GM19099 (cell line): ENCODE measurements around the gene CFAP410.

Experiments used
- POLR2A ChIP-seq: IDR thresholded peaks from 3 replicates; pipeline ENCODE4 v1.6.1; 2011; ENCODE audit warnings: low read depth; ENCODE audit not compliant: insufficient read length; ENCODE audit errors: extremely low read depth

CFAP410 gene

GRCh38 chr21:44285138-44285992, 53.8 kb downstream of the CFAP410 start, which contains the start of gene AIRE:
Gene AIRE, plus strand, starts transcription at chr21:44285876. Its CDS starts 131 bp downstream, at chr21:44286007.
- TF ChIP-seq POLR2A: no peak

- no peak for TF ChIP-seq POLR2A
Measured at GRCh38 chr21:44283948-44284347, 55.2 kb downstream of the CFAP410 start.

DNA sequence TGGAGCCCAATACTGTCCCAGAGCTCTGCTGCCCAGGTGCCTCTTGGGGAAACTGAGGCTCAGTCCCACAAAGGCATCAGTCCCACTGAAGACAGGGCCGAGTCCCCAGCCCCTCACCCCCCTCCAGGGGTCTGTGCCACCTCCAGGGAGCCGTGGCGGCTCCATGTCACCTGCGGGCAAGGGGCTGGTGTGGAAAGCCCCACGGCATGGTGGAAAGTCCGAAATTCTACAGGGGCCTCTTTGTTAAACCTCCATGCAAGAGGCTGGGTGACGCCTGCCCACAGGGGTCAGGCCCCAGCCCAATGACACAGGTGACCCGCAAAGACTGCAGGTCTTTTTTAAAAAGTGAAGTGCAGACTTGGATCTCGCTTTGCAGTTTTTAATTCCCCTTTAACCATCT, 56.8 kb downstream of the CFAP410 start:
- no peak for TF ChIP-seq POLR2A

DNA sequence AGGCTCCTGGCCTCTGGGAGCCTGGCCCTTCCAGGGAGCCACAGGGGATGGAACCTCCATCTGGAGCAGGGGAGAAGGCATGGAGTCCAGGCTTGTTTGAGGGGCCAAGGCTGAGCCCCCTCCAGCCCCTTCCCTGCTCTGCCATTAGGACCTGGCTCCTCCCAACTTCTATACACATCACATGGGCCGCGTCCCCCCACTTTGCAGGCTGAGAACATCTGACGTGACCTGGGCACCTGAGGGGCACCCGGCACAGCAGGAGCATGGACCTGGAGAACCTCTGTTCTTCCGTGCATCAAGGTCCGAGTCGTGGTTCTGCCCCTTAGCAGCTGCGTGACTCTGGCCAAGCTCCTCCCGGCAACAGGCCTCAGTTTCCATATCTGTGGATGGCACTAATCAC, 57.4 kb downstream of the CFAP410 start:
- no peak for TF ChIP-seq POLR2A

GRCh38 chr21:44279354-44280260, 59.6 kb downstream of the CFAP410 start:
- no peak for TF ChIP-seq POLR2A
